ENCODE measurements around the gene THOC7. TPM values are rescaled to one million over a fixed set of nuclear protein-coding genes. Genes with fewer than 3 reads are reported as not detected.

Gene THOC7
- total RNA-seq, 1 donor from 2014 or later = 48.3 TPM

- no peak for DNase-seq (ENCODE audit: low spot score)
Observed at GRCh38 chr3:63878394-63879060, 14.9 kb upstream of the THOC7 start.

DNA sequence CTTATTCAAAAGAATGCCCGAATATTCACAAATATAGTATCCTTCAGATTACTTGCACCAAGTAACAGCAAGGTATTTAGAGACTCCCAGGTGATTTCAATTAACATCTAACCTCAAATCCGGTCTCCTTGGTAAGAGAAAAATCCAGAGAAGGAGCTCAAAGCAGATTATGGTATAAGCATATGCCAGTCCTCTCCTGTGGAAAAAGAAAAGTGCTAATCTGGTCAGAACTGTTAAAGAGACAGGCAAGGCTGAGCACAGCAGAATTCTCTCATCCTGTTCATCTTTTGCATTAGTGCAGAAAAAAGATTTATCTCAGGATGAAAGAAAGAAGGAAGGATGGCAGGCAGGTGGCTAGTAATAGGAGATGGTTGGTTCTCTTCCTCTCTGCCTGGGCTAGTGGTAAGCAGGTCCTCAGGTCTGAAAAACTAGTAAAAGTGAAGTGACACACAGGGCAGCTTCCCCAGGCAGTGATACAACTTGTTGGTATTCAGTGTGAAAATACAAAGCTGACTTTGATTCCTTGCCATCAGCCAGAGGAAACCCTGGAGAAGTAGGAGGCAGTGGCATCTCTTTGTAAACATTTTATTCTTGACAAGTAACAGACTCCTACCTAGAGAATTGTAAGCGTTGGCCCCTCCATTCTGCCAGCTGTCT, 14.3 kb upstream of the THOC7 start:
- DNase-seq (ENCODE audit: low spot score) = no peak

DNA sequence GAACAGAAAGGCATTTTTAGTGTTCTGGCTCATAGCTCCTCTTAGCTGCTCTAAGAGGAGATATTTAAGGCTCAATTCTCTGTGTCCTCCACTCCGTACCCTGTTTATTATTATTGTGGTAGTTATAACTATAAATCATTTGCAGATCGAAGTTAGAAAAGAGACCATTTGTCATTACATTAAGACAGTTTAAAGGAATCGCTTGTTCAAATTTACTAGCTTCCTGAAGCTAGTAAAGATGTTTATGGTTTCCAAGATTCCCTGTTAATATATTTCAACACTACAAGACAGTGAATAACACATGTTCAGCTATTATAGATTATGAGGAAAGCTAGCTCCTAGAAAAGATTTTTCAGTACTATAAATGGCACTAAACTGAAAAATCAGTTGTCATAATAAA, 12.7 kb upstream of the THOC7 start:
- no peak for DNase-seq (ENCODE audit: low spot score)

GRCh38 chr3:63875510-63875909, 11.9 kb upstream of the THOC7 start:
- no peak for DNase-seq (ENCODE audit: low spot score)

GRCh38 chr3:63874769-63875168, 11.2 kb upstream of the THOC7 start:
- no peak for DNase-seq (ENCODE audit: low spot score)

- no peak for DNase-seq (ENCODE audit: low spot score)
Observed at GRCh38 chr3:63872135-63872924, 8.7 kb upstream of the THOC7 start.

GRCh38 chr3:63870615-63871005, 7.0 kb upstream of the THOC7 start:
- DNase-seq (ENCODE audit: low spot score) = no peak

DNA sequence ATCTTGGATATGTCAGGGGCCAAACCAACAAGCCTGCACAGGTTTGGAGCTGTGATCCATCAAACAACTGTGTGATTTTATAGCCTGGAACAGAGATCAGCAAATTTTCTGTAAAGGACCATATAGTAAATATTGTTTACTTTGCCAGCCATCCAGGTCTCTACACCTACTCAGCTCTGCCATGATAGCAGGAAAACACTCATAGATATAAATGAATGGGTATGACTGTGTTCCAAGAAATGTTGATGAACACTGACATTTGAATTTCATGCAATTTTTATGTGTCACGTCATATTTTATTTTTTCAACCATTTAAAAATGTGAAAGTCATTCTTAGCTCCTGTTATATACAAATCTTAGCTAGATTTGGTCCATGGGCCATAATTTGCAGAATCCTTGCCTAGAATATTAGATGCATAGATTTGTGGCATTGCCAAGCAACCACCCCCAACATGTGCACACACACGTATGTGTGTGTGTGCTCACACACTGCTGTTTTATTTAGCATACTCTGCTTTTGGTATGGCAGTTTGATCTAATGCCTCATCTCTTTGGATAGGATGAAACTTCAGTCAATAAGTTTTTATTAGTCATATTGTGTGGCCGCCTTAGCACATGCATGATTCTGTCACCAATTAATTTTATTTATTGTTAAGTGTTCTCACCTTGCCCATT, 6.5 kb upstream of the THOC7 start:
- no peak for DNase-seq (ENCODE audit: low spot score)

DNA sequence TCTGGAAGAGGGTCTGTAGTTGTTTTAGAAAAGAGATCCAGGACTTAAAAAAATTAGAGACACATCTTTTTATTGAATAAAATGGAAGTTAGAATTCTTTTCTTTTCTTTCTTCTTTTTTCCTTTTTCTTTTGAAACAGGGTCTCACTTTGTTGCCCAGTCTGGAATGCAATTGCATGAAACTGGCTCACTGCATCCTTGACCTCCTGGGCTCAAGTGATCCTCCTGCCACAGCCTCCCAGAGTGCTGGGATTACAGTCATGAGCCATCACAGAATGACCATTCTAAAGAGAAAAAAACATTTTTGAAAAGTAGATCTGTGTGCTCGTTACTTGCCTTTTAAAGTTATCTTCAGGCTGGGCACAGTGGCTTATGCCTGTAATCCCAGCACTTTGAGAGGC, 3.6 kb upstream of the THOC7 start:
- no peak for DNase-seq (ENCODE audit: low spot score)

DNA sequence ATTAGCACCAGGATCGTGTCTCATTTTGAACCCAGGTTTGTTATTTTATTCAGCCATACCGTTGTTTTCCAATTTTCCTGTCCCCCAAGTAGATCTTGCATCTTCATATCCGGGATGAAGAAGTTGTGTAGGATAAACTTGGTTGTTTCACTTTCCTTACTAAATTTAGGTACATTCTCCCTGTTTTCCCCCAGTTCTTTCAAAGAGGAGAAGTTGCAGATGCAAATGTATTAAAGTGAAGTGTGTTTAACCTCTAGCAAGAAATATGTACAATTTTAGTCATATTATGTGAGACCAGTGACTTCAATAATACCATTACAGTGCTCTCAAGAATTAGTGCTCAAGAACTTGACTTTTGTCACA, 1.3 kb upstream of the THOC7 start:
- DNase-seq (ENCODE audit: low spot score) = no peak

GRCh38 chr3:63864008-63864964, 681 bp upstream of the THOC7 start:
- peak; percentile 17 for DNase-seq (ENCODE audit: low spot score)

- DNase-seq (ENCODE audit: low spot score) = no peak
Observed at GRCh38 chr3:63862804-63863149, 828 bp downstream of the THOC7 start.

DNA sequence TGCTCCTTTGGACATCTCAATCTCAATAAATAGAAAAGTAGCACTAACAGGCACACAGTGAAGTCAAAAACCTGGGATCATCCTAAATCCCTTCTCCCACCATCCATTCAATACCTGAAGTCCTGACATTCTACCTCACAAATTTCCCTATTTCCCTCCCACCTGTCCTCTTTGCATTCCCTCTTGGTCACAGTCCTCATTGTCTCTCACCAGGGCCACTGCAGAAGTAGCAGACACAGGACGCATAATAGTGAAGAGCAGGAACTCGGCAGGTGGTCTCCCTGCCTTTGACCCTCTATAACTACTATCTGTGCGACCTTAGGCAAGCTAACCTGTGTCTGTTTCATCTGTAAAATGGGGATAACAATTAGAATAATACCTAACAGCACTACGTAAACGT, 2.3 kb downstream of the THOC7 start:
- DNase-seq (ENCODE audit: low spot score) = no peak

DNA sequence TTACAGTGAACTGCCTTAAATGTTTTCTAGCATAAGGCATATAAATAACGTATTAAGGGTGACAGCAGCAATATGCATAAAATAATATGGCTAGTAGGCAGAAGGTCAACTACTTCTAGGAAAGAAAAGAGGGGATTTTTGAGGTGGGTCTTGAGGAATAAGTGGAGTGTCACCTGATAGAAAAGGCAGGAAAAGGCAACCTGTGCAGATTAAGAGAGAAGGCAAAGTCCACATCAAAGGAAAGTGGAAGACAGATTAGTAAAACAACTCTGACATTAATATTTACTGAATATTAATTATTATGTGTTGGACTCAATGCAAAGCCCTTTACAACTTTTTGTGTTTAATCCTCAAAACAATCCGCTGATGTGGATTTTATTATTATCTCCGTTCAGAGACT, 2.8 kb downstream of the THOC7 start:
- DNase-seq (ENCODE audit: low spot score) = no peak

DNA sequence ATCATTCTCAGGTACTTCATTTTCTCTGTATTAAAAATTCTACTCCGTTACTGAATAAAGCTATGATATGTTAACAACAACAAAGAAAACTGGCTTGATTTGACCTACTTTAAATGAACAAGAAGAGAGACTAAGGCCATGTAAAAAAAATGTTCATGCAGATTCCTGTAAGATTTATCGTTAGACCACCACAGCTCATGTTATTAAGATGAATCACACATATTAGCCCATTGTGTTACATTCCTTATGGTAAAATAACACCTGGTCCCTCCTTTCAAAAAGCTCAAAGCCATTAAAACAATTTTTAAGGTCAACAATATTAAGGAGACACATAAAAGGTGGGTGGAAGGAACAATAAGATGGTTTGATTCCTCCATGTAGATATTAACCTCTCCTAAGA, 6.3 kb downstream of the THOC7 start:
- DNase-seq (ENCODE audit: low spot score) = no peak

GRCh38 chr3:63855333-63855940, 8.2 kb downstream of the THOC7 start:
- no peak for DNase-seq (ENCODE audit: low spot score)

DNA sequence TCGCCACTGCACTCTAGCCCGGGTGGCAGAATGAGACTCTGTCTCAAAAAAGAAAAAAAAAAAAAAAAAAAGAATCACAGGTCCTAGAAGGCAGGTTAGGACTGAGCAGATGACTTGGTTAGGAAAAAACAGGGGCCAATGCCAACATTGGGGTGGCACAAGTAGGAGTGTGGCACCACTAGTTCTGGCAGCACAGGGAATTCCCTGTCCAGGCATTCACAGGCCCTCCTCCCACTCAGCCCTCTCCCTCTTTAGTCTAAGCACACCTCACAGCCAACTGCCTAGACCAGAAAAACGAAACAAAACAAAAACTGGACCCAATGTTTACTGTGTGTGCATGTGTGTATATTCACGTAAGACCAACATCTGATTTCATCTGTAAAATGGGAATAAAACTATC, 10.5 kb downstream of the THOC7 start:
- DNase-seq (ENCODE audit: low spot score) = no peak

- no peak for DNase-seq (ENCODE audit: low spot score)
Observed at GRCh38 chr3:63851287-63851686, 12.3 kb downstream of the THOC7 start.

DNA sequence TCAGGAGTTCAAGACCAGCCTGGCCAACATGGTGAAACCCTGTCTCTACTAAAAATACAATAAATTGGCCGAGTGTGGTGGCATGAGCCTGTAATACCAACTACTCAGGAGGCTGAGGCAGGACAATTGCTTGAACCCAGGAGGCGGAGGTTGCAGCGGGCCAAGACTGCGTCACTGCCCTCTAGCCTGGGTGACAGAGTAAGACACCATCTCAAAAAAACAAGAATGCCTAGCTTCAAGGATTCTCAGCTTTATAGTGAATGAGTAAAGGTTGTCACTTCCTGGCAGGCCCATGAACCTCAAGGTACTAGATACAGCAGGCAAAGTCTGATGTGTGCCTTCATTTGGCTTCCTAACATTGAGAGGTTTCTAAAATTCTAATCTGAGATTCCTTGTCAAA, 14.4 kb downstream of the THOC7 start:
- no peak for DNase-seq (ENCODE audit: low spot score)

GRCh38 chr3:63847718-63848450, 15.7 kb downstream of the THOC7 start:
- DNase-seq (ENCODE audit: low spot score) = no peak

Data from mucosa of gallbladder (tissue), 1 donor.